ENCODE measurements around the gene MAGI1. TPM values are rescaled to one million over a fixed set of nuclear protein-coding genes. Genes with fewer than 3 reads are reported as not detected.

MAGI1 gene
- polyA plus RNA-seq, 1 experiment, result 14.2 TPM

- no peak for DNase-seq (ENCODE audit: low read depth, low spot score)
- Histone ChIP-seq H3K27ac (ENCODE audit: low read depth, low read length) (no peak overlapping the region), H3K27me3 (ENCODE audit: control insufficient read depth, insufficient read depth, low read length) (no peaks in the 10 kb centered on the region), H3K4me3 (ENCODE audit: low read depth, low read length) (no peak overlapping the region), H3K9me3 (ENCODE audit: control insufficient read depth, insufficient read depth, low read length) (no peaks in the 10 kb centered on the region)
- no peak for TF ChIP-seq CTCF (IDR thresholded peaks at IDR 0.05; ENCODE audit: low read depth, low read length)
- CTCF ChIA-PET, result interaction anchor here (0.6 to 1.6 kb wide), 2 partner anchors 279 to 611 kb away, joined by 3 to 4 read pairs; no protein-coding TSS in a partner anchor
- POLR2A ChIA-PET, result no interaction called here
These were observed 320.9 kb downstream of the MAGI1 start for GRCh38 chr3:65717676-65718346.

- POLR2A ChIA-PET, result no interaction called here
- no peak for DNase-seq (ENCODE audit: low read depth, low spot score)
- CTCF ChIA-PET, result interaction anchor here (1.6 kb wide), 1 partner anchor 277 kb away, joined by 4 read pairs; no protein-coding TSS in a partner anchor
- Histone ChIP-seq H3K27me3 (ENCODE audit: control insufficient read depth, insufficient read depth, low read length) (no peaks in the 10 kb centered on the region), H3K4me3 (ENCODE audit: low read depth, low read length) (no peak overlapping the region), H3K27ac (ENCODE audit: low read depth, low read length) (no peak overlapping the region), H3K9me3 (ENCODE audit: control insufficient read depth, insufficient read depth, low read length) (no peaks in the 10 kb centered on the region)
- no peak for TF ChIP-seq CTCF (IDR thresholded peaks at IDR 0.05; ENCODE audit: low read depth, low read length)
These were observed 322.5 kb downstream of the MAGI1 start for GRCh38 chr3:65716071-65716751.

- Histone ChIP-seq H3K27me3 (ENCODE audit: control insufficient read depth, insufficient read depth, low read length) (no peaks in the 10 kb centered on the region), H3K9me3 (ENCODE audit: control insufficient read depth, insufficient read depth, low read length) (no peaks in the 10 kb centered on the region), H3K27ac (ENCODE audit: low read depth, low read length) (no peak overlapping the region), H3K4me3 (ENCODE audit: low read depth, low read length) (no peak overlapping the region)
- POLR2A ChIA-PET, result no interaction called here
- peak; percentile 20 for DNase-seq (ENCODE audit: low read depth, low spot score)
- TF ChIP-seq CTCF (IDR thresholded peaks at IDR 0.05; ENCODE audit: low read depth, low read length), result no peak
- CTCF ChIA-PET, result interaction anchor here (1.0 to 3.0 kb wide), 4 partner anchors 17 to 1184 kb away, joined by 3 to 11 read pairs (median 6); no protein-coding TSS in a partner anchor
These were observed 324.6 kb downstream of the MAGI1 start for GRCh38 chr3:65714134-65714533.

GRCh38 chr3:65713016-65713415, 325.7 kb downstream of the MAGI1 start:
- ChIA-PET POLR2A (interaction anchor here (1.2 kb wide), 1 partner anchor 17 kb away, joined by 3 read pairs; no protein-coding TSS in a partner anchor), CTCF (interaction anchor here (0.8 to 3.0 kb wide), 8 partner anchors 12 to 1183 kb away, joined by 3 to 11 read pairs (median 3); no protein-coding TSS in a partner anchor)
- Histone ChIP-seq H3K4me3 (ENCODE audit: low read depth, low read length) (no peak overlapping the region), H3K9me3 (ENCODE audit: control insufficient read depth, insufficient read depth, low read length) (no peaks in the 10 kb centered on the region), H3K27ac (ENCODE audit: low read depth, low read length) (no peak overlapping the region), H3K27me3 (ENCODE audit: control insufficient read depth, insufficient read depth, low read length) (no peaks in the 10 kb centered on the region)
- no peak for TF ChIP-seq CTCF (IDR thresholded peaks at IDR 0.05; ENCODE audit: low read depth, low read length)
- DNase-seq (ENCODE audit: low read depth, low spot score), result peak; percentile 21

GRCh38 chr3:65712140-65712539, 326.6 kb downstream of the MAGI1 start:
- Histone ChIP-seq H3K27me3 (ENCODE audit: control insufficient read depth, insufficient read depth, low read length) (no peaks in the 10 kb centered on the region), H3K4me3 (ENCODE audit: low read depth, low read length) (no peak overlapping the region), H3K27ac (ENCODE audit: low read depth, low read length) (no peak overlapping the region), H3K9me3 (ENCODE audit: control insufficient read depth, insufficient read depth, low read length) (no peaks in the 10 kb centered on the region)
- ChIA-PET POLR2A (no interaction called here), CTCF (interaction anchor here (0.6 to 3.0 kb wide), 6 partner anchors 11 to 458 kb away, joined by 3 to 11 read pairs (median 4); no protein-coding TSS in a partner anchor)
- no peak for TF ChIP-seq CTCF (IDR thresholded peaks at IDR 0.05; ENCODE audit: low read depth, low read length)
- DNase-seq (ENCODE audit: low read depth, low spot score), result peak; percentile 30
